EL (cell line): ENCODE measurements around the gene FRMPD4.

Source experiments
- DNase-seq: peaks from one replicate; pipeline ENCODE4 v3.0.0-alpha.2; 2016

Gene FRMPD4

DNA sequence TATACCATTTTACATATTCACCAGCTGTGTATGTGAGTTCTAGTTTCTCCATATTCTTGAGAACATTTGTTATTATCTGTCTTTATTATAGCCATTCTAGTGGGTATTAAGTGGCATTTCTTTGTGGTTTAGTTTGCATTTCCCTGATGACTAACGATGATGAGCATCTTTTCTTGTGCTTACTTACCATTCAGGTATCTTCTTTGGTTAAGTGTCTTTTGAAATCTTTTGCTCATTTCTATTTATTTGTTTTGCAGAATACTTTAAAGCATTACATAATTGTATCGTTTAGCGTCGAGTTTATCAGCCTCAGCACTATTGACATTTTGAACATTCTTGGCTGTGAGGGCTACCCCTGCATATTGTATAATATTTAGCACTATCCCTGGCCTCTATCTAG, 85.4 kb downstream of the FRMPD4 start:
- DNase-seq, result peak; percentile 70

DNA sequence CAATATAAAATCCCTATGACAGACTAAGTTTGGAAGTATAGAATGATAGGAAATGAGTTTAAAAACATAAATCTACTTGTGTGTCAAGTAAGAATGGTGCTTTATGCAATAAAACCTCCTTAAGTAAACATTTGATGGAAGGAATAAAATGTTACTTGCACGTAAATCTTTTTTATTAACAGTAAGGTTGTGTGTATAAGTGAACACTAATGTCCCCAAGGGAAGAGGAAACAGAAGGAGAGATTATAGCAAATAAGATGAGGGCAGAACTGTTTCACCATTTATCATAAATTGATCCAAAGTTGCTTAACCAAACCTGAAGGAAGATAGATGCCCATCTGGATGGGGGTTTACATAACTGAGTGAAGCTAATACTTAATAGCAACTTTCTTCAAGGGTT, 86.8 kb downstream of the FRMPD4 start:
- DNase-seq, result no peak

GRCh38 chrX:12227412-12228041, 89.3 kb downstream of the FRMPD4 start:
- DNase-seq, result no peak

GRCh38 chrX:12228862-12229261, 90.6 kb downstream of the FRMPD4 start:
- DNase-seq, result no peak

DNA sequence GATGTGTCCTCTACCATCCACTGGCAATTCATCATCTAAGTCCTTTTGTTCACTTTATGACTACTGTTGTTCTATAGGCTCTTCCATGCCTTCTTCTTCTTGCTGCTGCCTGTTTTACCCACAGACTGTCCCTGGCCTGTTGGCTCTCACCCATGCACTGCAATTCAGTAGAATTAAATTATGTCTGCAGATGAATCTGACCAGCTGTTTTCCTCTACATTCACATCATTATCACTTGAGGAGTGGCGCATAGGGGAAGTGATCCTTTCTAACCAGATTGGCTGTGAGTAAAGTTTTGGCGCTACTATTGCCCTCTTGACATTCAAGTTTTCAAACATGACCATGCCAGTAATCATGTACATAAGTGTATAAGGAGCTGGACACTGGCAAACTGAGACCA, 91.7 kb downstream of the FRMPD4 start:
- DNase-seq, result no peak

DNA sequence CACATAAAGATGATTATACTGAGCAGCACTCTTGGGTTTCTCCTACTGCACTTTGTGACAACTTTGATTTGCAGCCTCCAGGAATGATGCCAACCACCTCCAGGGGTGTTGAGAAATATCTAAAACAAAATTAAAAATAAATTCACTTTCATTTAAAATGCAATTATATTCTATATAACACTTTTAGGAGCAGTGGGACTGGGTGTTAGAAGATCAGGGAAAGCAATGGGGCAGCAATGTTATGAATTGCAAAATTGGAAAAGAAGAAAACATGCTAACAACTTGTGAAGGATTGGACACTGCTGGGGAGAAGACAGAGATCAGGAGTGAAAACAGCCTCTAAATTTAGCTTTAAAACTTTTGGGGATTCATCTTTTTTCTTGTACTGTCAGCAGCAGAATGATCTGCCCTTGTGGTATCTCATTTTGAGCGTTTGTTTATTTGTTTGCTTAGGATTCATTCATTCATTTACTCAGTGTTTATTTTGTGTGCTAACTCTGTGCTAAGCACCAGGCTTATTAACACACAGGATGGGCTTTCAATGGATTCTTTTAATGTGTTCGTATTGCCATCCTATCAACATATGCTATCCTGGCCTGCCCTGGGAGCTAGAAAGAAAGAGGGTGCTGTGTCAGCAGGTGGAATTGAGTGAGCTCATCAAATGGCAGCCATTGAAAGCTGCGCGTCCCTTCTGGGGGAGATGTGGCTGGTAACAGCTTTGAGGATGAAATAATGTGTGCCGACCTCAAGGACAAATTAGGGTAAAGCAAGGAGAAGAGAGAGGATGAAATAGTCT, 96.5 kb downstream of the FRMPD4 start:
- no peak for DNase-seq

DNA sequence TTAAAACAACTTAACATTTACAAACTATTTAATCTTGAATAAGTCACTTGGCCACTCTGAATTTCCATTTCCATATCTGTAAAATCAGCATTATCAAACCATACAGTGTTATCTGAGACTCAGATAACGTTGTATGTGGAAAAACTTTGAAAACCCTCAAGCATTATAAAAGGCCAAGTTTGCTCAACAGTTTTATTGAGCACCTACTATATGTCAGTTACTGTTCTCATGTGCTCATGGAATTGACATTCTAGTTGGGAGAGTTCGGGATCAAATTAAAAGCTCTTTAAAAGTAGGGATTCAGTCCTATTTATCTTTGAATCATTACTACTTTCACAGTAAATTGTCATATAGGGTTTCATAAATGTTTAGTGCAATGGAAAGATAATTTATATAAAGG, 97.9 kb downstream of the FRMPD4 start:
- no peak for DNase-seq

DNA sequence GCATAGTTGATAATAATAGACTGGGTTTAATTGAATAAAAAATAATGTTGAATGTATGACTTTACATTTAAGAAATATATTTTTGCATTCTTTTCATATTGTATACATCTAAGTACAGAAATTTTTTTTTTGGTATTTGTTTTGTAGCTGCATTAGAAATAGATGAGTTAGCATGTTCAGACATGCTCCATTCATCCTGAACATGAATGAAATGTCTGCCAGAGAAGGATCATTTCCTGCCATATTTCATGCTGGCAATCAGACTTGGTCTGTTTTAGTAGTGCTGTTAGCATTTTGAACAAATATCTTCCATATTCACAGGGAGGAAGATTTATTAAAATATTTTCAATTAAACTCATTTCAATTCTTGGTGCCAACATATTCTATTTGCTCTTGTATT, 98.9 kb downstream of the FRMPD4 start:
- DNase-seq, result no peak

GRCh38 chrX:12237771-12238170, 99.5 kb downstream of the FRMPD4 start:
- no peak for DNase-seq

DNA sequence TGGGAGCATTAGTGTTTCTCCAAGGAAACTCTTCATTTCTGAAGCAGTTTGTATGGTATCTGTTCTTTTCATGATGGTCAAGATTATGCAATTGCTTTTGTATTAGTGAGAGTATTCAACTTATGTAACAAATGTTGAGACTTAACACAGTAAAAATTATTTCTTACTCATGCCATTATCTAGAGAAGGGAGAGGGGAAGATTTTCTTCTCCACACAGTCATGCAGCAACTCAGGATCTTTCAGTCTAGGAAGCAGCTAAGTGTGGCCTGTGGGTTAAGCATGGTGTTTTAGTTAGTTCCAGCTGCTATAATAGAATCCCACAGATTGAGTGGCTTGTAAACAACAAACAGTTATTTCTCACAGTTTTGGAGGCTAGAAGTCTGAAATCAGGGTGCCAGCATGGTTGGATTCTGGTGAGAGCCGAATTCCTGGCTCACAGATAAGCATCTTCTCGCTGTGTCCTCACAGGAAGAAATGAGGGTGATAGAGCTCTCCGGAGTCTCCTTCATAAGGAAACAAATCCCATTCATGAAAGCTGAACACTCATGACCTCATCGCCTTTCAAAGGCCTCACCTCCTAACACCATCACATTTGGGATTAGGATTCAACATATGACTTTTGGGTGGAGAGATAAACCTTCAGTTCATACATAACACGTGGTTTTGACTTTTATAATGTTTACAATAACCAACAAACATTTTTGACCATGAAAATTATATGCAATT, 101.2 kb downstream of the FRMPD4 start:
- DNase-seq, result no peak

GRCh38 chrX:12240491-12240890, 102.2 kb downstream of the FRMPD4 start:
- no peak for DNase-seq

DNA sequence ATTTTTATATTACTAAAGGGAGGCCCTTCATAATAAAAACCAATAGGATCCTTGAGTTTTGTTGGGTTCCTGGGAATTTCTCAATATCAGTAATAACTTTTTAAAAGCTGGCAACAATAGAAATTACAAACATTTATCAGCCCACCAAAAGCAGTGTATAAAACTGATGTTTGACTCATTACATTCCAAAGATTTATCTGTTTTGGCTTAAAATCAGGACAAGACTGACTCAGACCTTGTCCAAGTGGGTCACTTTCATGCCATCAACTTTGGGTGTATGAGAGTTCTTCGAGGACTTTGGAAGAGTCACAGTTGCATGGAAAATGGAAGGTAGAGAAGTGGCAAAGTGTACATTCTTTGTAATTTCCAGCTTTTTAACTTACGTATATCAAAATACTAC, 102.8 kb downstream of the FRMPD4 start:
- peak; percentile 59 for DNase-seq

DNA sequence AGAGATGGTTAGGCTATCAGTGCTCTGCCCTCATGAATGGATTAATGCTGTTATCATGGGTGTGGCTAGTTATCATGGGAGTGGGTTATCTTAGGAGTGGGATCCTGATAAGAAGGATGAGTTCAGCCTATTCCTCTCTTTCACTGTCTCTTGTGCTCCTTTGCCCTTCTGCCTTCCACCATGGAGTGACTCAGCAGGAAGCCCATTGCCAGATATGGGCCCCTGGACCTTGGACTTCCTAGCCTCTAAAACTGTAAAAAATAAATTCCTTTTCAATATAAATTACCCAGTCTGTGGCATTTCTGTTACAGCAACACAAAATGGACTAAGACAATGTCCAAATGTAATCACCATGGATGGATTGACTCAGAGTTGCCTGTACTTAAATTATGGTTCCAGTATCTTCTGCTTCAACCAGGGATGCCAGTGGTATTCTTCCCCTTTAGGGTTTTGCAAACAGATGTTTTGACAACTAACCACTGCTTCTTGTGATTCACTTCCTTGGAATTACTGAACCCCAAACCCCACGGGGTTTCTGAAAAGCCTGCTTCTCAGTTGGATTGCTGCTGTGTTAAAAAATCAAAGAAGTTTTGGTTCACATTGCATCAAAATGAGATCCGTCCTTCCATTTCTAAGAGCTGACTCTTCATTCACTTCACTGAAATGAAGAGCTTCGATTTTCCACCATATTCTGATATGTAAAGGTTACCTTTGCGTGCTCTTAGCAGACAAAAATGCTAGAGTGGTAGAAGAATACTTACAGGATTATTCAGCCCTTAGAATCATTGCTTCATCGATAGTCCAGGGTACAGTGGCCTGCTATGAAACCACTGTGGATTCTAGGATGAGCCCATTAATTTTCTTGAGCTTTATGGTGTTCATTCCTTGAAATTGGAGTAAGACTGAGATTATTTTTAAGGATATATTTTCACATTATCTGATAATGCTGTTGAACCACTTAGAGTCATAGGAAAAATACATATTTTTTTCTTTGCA, 107.7 kb downstream of the FRMPD4 start:
- peak; percentile 84 for DNase-seq

DNA sequence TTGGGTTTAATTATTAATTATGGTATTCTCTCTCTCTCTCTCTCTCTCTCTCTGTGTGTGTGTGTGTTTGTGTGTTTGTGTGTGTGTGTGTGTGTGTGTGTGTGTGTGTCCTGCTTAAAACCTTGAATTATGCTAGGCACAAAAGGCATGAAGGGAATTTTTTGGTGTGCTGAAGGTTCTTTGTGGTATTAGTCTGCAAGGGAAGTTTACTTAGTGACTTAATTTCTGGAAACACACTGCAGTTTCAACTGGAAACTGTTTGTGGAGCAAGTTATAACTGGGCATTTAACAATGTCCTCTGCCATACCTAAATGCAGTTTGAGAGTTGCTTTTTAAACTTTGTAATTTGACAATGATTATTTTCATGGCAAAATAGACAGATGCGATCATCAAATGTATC, 111.7 kb downstream of the FRMPD4 start:
- DNase-seq, result no peak

GRCh38 chrX:12263211-12263610, 124.9 kb downstream of the FRMPD4 start:
- no peak for DNase-seq

DNA sequence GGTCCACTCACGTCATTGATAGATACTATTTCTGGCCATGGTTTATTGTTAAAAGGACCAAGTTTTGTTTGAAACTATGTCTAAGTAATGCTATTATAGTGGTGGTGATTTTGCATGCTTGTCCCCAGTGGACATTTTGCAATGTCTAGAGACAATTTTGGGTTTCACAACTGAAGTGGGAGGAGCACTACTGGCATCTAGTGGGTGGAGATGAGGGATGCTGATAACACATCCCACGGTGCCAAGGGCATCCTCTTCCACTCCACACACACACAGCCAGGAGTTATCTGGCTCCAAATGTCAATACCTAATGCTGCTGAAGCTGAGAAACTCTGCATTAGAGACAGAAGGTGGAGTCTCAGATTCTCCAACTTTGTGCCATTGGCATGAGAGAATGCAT, 131.2 kb downstream of the FRMPD4 start:
- DNase-seq, result peak; percentile 22

DNA sequence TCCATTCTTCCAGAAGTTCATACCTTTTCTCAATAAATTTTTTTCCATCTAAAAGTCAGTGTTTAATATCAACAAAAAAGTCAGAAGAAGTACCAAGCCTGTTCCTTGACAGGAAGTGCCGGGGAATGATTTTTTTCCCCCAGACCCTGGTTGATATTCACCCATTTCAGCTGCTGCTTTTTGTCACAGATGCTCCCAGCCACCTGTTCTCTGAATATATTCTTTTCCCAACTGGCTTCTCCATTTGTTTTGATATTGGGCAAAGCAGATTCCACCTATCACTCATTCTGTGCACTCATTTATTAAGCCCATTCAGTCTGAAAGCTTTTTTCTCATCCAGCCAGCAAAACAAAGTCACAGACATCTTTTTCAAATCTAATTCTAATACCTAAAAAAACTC, 139.9 kb downstream of the FRMPD4 start:
- DNase-seq, result no peak

GRCh38 chrX:12282991-12283390, 144.7 kb downstream of the FRMPD4 start:
- DNase-seq, result no peak

- DNase-seq, result peak; percentile 81
Observed at GRCh38 chrX:12292996-12293765, 154.9 kb downstream of the FRMPD4 start.

DNA sequence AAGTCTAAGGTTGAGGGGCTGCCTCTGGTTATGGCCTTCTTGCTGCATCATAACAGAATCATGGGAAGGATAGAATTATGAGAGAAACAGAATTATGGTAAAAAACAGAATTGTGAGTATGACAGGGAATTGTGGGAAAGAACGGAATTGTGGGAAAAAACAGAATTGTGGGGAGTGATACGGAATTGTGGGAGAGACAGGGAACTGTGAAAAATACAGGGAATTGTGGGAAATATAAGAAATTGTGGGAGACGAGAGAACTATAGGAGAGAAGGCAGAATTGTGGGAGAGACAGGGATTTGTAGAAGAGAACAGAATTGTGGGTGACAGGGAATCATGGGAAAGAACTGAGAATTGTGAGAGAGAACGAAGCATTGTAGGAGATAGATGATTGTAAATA, 159.1 kb downstream of the FRMPD4 start:
- no peak for DNase-seq

DNA sequence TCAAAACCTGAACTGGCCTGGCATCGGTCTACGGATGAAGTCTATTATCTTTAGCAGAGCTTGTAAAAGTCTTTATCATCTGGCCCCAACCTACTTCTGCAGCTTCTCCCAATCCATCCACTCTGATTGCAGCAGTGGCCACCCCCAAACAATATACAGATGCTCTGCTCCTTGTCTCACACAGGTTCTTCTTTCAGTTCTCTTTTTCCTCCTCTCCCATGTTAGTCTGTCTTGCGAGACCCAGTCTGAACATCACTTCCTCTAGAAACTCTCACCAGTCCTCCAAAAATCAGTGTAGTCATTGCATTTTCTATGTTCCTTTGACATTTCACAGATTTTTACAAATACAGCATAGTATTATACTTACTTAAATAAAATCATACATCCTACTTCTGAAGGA, 163.0 kb downstream of the FRMPD4 start:
- no peak for DNase-seq

DNA sequence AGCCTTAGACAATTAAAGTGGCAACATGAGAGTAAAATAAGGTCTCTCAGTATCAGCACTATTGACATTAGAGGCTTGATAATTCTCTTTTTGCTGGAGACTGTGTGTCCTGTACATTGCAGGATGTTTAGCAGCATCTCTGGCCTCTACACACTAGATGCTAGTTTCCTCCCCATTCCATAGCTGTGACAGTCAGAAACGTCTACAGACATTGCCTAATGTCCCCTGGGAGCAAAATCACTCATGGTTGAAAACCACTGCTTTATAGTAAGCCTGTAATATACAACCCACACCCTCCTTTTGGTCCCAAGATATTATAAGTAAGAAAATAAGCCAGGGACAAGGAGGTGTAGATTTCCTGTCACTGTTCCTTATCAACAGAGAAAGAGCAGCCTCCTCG, 166.0 kb downstream of the FRMPD4 start:
- peak; percentile 25 for DNase-seq
